Chondrocyte (in vitro differentiated cells): ENCODE results near the gene ZCCHC24. TPM values are rescaled to one million over a fixed set of nuclear protein-coding genes. Genes with fewer than 3 reads are reported as not detected.
A peak's percentile ranks its signal among the peaks of the same experiment; 100 is the strongest.
"Not testable (repeated sequence)": the region's sequence is repeated elsewhere in the genome, so short reads cannot be mapped to it uniquely, and the experiment has no call there.

Source experiments
- DNase-seq: peaks from one replicate; pipeline ENCODE4 v3.0.0; 2021; ENCODE audit warnings: mixed read lengths, low spot score
- H3K27ac Mint-ChIP-seq: one replicate; pipeline ENCODE4 v1.8.0; 2021; ENCODE audit warnings: mild to moderate bottlenecking, moderate library complexity, mixed read lengths; ENCODE audit not compliant: unreplicated experiment
- H3K27me3 Mint-ChIP-seq: 2 replicates; pipeline ENCODE4 v1.8.0; 2021; ENCODE audit warnings: low read depth, mixed read lengths
- H3K36me3 Mint-ChIP-seq: 2 replicates; pipeline ENCODE4 v1.8.0; 2021; ENCODE audit warnings: low read depth, mixed read lengths
- H3K4me1 Mint-ChIP-seq: 2 replicates; pipeline ENCODE4 v1.8.0; 2021; ENCODE audit warnings: low read depth, mild to moderate bottlenecking, mixed read lengths
- H3K4me3 Mint-ChIP-seq: one replicate; pipeline ENCODE4 v1.8.0; 2021; ENCODE audit warnings: mild to moderate bottlenecking, moderate library complexity, mixed read lengths; ENCODE audit not compliant: unreplicated experiment
- H3K9me3 Mint-ChIP-seq: 2 replicates; pipeline ENCODE4 v1.8.0; 2021; ENCODE audit warnings: low read depth, mixed read lengths
- total RNA-seq: library from RNA; stranded (reverse); gene quantifications from 3 replicates; pipeline ENCODE4 v1.2.1, GENCODE V29; 2021
- TF ChIP-seq, protein P1 (sequence below): fragments of 200-600 bp; sonication (generic); IDR thresholded peaks from 2 replicates; pipeline ENCODE4 v1.5.0; 2021; ENCODE audit warnings: antibody characterized with exemption, mild to moderate bottlenecking, moderate library complexity

The ZCCHC24 gene
- total RNA-seq, 1 donor from 2014 or later, result 45.1 TPM

DNA sequence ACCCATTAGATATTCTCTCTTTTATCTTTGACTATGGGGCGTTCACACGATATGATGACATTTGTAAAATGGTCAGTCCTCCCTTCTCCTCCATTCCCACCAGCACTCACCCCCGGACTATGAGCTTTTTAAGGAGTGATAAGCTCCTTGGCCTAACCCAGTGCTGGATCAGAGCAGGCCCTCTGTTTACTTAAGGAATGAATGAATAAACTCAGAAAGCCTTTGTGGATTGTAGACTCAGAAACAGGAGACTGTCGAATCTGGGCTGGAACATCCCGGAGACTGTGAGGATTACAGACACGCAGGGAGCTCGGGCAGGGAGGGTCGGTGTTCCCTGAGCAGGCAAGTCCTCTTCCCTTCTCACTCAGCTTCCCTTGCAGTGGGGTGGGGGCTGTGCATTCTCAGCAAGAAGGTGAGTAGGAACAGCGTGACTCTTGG lies 6.8 kb upstream of the ZCCHC24 start:
- no peak for DNase-seq
- Mint-ChIP-seq H3K36me3 (no peaks in the 10 kb centered on the region), H3K4me1 (peaks cover 10% of the 10 kb centered on the region), H3K4me3 (no peak overlapping the region), H3K27ac (no peak overlapping the region), H3K27me3 (no peaks in the 10 kb centered on the region), H3K9me3 (no peaks in the 10 kb centered on the region)
- TF ChIP-seq, protein P1, sequence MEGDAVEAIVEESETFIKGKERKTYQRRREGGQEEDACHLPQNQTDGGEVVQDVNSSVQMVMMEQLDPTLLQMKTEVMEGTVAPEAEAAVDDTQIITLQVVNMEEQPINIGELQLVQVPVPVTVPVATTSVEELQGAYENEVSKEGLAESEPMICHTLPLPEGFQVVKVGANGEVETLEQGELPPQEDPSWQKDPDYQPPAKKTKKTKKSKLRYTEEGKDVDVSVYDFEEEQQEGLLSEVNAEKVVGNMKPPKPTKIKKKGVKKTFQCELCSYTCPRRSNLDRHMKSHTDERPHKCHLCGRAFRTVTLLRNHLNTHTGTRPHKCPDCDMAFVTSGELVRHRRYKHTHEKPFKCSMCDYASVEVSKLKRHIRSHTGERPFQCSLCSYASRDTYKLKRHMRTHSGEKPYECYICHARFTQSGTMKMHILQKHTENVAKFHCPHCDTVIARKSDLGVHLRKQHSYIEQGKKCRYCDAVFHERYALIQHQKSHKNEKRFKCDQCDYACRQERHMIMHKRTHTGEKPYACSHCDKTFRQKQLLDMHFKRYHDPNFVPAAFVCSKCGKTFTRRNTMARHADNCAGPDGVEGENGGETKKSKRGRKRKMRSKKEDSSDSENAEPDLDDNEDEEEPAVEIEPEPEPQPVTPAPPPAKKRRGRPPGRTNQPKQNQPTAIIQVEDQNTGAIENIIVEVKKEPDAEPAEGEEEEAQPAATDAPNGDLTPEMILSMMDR, result no peak

DNA sequence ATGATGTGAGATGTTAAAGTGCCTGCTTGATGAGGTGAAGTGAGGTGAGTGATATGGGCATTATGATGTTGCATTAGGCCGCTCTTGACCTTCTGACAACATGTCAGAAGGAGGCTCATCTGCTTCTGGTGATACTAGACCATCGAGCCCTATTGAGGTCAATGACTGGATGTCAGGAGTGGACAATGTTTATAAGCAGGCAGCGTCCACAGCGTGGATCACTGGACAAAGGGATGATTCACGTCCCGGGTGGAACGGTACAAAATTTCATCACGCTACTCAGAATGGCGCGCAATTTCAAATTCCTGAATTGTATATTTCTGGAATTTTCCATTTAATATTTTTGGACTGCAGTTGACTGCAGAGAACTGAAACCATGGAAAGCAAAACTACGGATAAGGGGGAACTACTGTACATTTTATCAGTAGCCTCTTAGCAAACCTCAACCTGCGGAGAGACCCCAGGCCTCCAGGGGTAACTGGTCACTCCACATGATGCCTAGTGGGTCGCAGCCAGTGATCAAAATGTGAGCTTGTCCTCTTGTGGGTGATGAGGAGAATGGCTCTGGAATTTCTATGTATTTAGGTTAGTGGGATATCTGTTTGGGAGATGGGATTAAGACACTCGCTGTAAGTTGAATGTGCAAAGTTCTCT lies 5.7 kb upstream of the ZCCHC24 start:
- Mint-ChIP-seq H3K4me1 (peaks cover 18% of the 10 kb centered on the region), H3K4me3 (no peak overlapping the region), H3K27me3 (no peaks in the 10 kb centered on the region), H3K9me3 (no peaks in the 10 kb centered on the region), H3K36me3 (no peaks in the 10 kb centered on the region), H3K27ac (no peak overlapping the region)
- TF ChIP-seq, protein P1, result no peak
- DNase-seq, result no peak

DNA sequence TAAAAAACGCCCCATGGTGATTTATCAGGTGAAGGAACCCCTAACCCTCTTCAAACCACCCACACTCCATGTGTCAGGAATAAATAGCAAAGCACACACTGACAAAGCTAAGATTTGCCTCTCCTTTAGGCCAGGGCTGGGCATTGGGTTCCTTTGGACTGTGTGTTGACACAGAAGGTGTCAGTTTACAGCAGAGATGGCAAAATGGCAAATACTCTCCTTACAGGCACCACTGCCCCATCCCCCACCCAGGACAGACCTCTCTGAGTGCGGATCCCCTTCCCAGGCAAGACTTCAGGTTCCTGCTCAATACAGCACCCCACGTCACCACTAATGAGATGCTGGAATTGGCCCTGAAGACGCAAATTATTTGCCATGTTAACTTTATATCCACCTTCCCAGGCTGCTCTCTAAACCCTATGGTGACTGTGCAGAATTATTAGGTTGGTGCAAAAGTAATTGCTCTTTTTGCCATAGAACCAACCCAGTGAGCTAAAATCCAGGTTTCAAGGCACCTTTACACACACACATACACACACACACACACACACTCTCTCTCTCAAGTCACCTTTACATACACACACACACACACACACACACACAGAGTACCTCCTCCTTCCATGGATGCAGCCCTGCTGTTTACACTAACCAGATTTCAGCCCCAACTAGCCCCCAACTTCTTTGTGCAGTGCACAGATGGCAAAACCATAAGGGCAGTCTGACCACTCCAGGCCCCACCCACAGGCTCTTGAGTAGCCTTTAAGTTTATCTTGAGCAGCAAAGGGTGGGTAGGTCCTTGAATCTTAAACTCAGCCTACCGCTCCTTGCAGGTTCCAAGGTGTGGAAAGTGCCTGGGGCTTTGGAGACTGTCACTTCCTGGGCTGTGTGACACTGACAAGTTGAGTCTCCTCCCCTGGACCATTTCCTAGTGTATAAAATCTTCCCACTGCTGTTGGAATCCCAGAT lies 4.0 kb upstream of the ZCCHC24 start:
- no peaks in the 10 kb centered on the region for H3K9me3 Mint-ChIP-seq
- no peak for DNase-seq
- H3K4me3 Mint-ChIP-seq, result no peak overlapping the region
- H3K27ac Mint-ChIP-seq, result no peak overlapping the region
- no peaks in the 10 kb centered on the region for H3K27me3 Mint-ChIP-seq
- TF ChIP-seq, protein P1, result no peak
- no peaks in the 10 kb centered on the region for H3K36me3 Mint-ChIP-seq
- H3K4me1 Mint-ChIP-seq, result peaks cover 22% of the 10 kb centered on the region

DNA sequence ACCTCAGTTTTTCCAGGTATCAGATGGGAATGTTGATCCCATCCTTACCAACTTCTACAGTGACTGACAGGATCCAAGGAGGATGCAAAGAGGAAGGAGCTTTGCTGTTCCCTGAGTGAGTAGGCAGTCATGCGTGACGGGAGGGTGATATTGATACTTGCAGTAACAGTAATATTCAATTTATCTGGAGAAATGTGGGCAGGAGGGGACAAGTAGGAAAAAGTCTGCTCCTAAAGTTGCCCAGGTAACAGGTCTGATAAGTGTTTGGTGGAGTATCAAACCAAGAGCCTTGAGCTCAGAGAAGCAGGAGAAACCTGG lies 3.3 kb upstream of the ZCCHC24 start:
- Mint-ChIP-seq H3K36me3 (no peaks in the 10 kb centered on the region), H3K9me3 (no peaks in the 10 kb centered on the region), H3K27me3 (no peaks in the 10 kb centered on the region), H3K27ac (no peak overlapping the region), H3K4me3 (no peak overlapping the region), H3K4me1 (peaks cover 30% of the 10 kb centered on the region)
- TF ChIP-seq, protein P1, result no peak
- DNase-seq, result no peak

DNA sequence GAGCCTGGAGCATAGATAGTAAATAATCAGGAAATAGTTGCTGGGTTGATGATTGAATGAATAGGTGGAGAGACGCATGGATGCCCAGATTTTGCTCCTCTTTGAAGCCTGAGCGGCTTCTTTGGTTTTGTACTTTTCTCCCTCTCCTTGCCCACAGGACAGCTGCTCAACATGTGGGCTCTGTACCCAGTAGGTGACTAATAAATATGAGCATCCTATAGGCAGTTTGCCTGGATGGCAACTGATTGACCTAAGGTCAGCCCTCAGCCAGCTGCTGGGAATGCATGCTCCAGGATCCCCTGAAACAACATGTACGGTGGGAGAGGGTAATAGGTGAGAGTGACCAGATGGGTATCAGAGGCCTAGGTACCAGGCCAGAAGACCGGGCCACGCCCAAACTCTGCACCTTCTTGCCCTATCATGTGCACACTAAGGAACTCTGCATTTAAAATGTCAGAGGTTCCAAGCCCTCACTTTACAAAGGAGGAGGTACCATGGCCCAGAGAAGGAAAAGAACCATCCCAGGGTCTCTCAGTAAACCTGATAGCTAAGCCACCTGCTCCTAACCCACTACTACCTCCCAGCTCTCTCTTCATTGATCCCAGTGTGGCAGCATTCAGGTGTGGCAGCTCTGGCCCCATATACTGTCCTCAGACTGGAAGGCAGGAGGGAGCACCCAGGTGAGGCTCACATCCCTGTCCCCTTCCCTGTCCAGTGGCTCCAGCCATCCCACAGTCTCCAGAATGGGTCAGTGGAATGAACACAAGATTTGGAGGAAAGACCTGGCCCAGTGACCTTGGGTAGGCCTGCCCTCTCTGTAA lies 2.7 kb upstream of the ZCCHC24 start:
- DNase-seq, result no peak
- Mint-ChIP-seq H3K4me1 (peaks cover 36% of the 10 kb centered on the region), H3K4me3 (no peak overlapping the region), H3K27me3 (no peaks in the 10 kb centered on the region), H3K27ac (no peak overlapping the region), H3K36me3 (peaks cover 1% of the 10 kb centered on the region), H3K9me3 (no peaks in the 10 kb centered on the region)
- TF ChIP-seq, protein P1, result no peak

DNA sequence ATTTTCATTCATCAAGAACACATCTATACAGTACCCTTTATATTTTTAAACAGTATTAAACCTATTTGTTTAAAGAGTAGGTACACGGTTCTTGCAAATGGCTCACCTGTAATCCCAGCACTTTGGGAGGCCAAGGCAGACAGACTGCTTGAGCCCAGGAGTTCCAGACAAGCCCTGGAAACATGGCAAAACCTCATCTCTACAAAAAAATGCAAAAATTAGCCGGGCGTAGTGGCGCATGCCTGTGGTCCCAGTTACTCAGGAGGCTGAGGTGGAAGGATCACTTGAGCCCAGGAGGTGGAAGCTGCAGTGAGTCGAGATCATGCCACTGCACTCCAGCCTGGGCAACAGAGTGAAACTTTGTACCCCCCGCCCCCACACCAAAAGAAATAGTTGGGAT lies 1.8 kb upstream of the ZCCHC24 start:
- H3K9me3 Mint-ChIP-seq, H3K36me3 Mint-ChIP-seq, DNase-seq, H3K27me3 Mint-ChIP-seq, H3K27ac Mint-ChIP-seq: not testable (repeated sequence)
- H3K4me1 Mint-ChIP-seq, result peaks cover 39% of the 10 kb centered on the region
- peak overlapping the region; percentile 70 for H3K4me3 Mint-ChIP-seq
